Liver (tissue), 9 donors: Measurements from ENCODE around the gene SLC44A1. TPM values are rescaled to one million over a fixed set of nuclear protein-coding genes. Genes with fewer than 3 reads are reported as not detected.

Source experiments
- DNase-seq: peaks from one replicate; pipeline ENCODE4 v3.0.0-alpha.2; 2017; ENCODE audit warnings: low spot score
- H3K27ac ChIP-seq, 2 donors: one replicate each; pipeline ENCODE4 v1.7.0; 2013; ENCODE audit warnings: inconsistent platforms in 2 of 2, low read length in 2 of 2, control low read depth in 1 of 2, low read depth in 1 of 2, mild to moderate bottlenecking in 1 of 2
- H3K27me3 ChIP-seq, 4 donors: one replicate each; pipeline versions ENCODE4 v1.6.1 to v1.7.0; 2013; ENCODE audit warnings: low read length in 3 of 4, inconsistent platforms in 1 of 4, mild to moderate bottlenecking in 1 of 4, moderate library complexity in 1 of 4; ENCODE audit not compliant: control insufficient read depth in 4 of 4, insufficient read depth in 4 of 4
- H3K36me3 ChIP-seq, 4 donors: one replicate each; pipeline versions ENCODE4 v1.6.1 to v1.7.0; 2013; ENCODE audit warnings: low read length in 3 of 4, mild to moderate bottlenecking in 3 of 4, low read depth in 1 of 4, moderate library complexity in 1 of 4; ENCODE audit not compliant: control insufficient read depth in 4 of 4, insufficient read depth in 3 of 4
- H3K4me1 ChIP-seq, 4 donors: one replicate each; pipeline versions ENCODE4 v1.6.1 to v1.7.0; 2013; ENCODE audit warnings: low read length in 3 of 4, mild to moderate bottlenecking in 3 of 4, moderate library complexity in 1 of 4; ENCODE audit not compliant: control insufficient read depth in 4 of 4, insufficient read depth in 4 of 4
- H3K4me3 ChIP-seq, 3 donors: one replicate each; pipeline versions ENCODE4 v1.6.1 to v1.7.0; 2013; ENCODE audit warnings: low read length in 3 of 3, control low read depth in 1 of 3, low read depth in 1 of 3, mild to moderate bottlenecking in 1 of 3
- H3K9ac ChIP-seq, 2 donors: one replicate each; pipeline ENCODE4 v1.7.0; 2013; ENCODE audit warnings: low read length in 2 of 2, mild to moderate bottlenecking in 2 of 2, moderate library complexity in 2 of 2, control low read depth in 1 of 2, low read depth in 1 of 2
- H3K9me3 ChIP-seq, 4 donors: one replicate each; pipeline versions ENCODE4 v1.6.1 to v1.7.0; 2013; ENCODE audit warnings: low read length in 3 of 4; ENCODE audit not compliant: control insufficient read depth in 4 of 4
- ATF3 ChIP-seq: IDR thresholded peaks from 2 replicates; pipeline ENCODE4 v1.6.1; 2016; ENCODE audit warnings: antibody characterized with exemption
- CTCF ChIP-seq: fragments of 150-350 bp; IDR thresholded peaks from 2 replicates; pipeline ENCODE4 v1.5.1; 2017; ENCODE audit warnings: improper control_type of control experiment, low read depth, low read length; ENCODE audit not compliant: missing input control
- EGR1 ChIP-seq, 2 donors: IDR thresholded peaks; 2 replicates each; pipeline ENCODE4 v1.6.1; 2016 to 2018; ENCODE audit warnings: antibody characterized with exemption in 2 of 2, low read depth in 2 of 2
- FOXA1 ChIP-seq: IDR thresholded peaks from 2 replicates; pipeline ENCODE4 v1.6.1; 2016; ENCODE audit warnings: antibody characterized with exemption
- FOXA2 ChIP-seq: IDR thresholded peaks from 2 replicates; pipeline ENCODE4 v1.6.1; 2016; ENCODE audit warnings: antibody characterized with exemption
- GABPA ChIP-seq, 2 donors: IDR thresholded peaks in 1 of 2; conservative IDR thresholded peaks in 1 of 2; 2 replicates each; pipeline ENCODE4 v1.6.1; 2016; ENCODE audit warnings: antibody characterized with exemption in 2 of 2, mild to moderate bottlenecking in 1 of 2, moderate library complexity in 1 of 2
- HNF4A ChIP-seq, 2 donors: conservative IDR thresholded peaks; 2 replicates each; pipeline ENCODE4 v1.6.1; 2016; ENCODE audit warnings: antibody characterized with exemption in 2 of 2, mild to moderate bottlenecking in 2 of 2
- HNF4G ChIP-seq: IDR thresholded peaks from 2 replicates; pipeline ENCODE4 v1.6.1; 2016; ENCODE audit warnings: antibody characterized with exemption
- JUND ChIP-seq, 2 donors: IDR thresholded peaks; 2 replicates each; pipeline ENCODE4 v1.6.1; 2016; ENCODE audit warnings: antibody characterized with exemption in 2 of 2
- MAX ChIP-seq: IDR thresholded peaks from 2 replicates; pipeline ENCODE4 v1.6.1; 2016; ENCODE audit warnings: antibody characterized with exemption
- NR2F2 ChIP-seq: IDR thresholded peaks from 2 replicates; pipeline ENCODE4 v1.6.1; 2016; ENCODE audit warnings: antibody characterized with exemption
- RAD21 ChIP-seq, 2 donors: IDR thresholded peaks; 2 replicates each; pipeline ENCODE4 v1.6.1; 2016; ENCODE audit warnings: antibody characterized with exemption in 2 of 2, mild to moderate bottlenecking in 2 of 2
- REST ChIP-seq: IDR thresholded peaks from 2 replicates; pipeline ENCODE4 v1.6.1; 2016; ENCODE audit warnings: antibody characterized with exemption, mild to moderate bottlenecking
- RXRA ChIP-seq, 2 donors: IDR thresholded peaks; 2 replicates each; pipeline ENCODE4 v1.6.1; 2017 to 2018; ENCODE audit warnings: antibody characterized with exemption in 2 of 2, mild to moderate bottlenecking in 1 of 2
- SP1 ChIP-seq: IDR thresholded peaks from 2 replicates; pipeline ENCODE4 v1.6.1; 2018; ENCODE audit warnings: antibody characterized with exemption, mild to moderate bottlenecking
- TAF1 ChIP-seq: conservative IDR thresholded peaks from 2 replicates; pipeline ENCODE4 v1.6.1; 2016; ENCODE audit warnings: antibody characterized with exemption, mild to moderate bottlenecking
- YY1 ChIP-seq: IDR thresholded peaks from 2 replicates; pipeline ENCODE4 v1.6.1; 2016; ENCODE audit warnings: antibody characterized with exemption, mild to moderate bottlenecking
- ZBTB33 ChIP-seq: IDR thresholded peaks from 2 replicates; pipeline ENCODE4 v1.6.1; 2016; ENCODE audit warnings: antibody characterized with exemption
- WGBS: extraction: QIAGEN DNeasy Blood & Tissue Kit; methylation state at CpG from one replicate; pipeline ENCODE4 v1.1.7; 2013; 5-methylcytosine and 5-hydroxymethylcytosine counted together
- polyA plus RNA-seq, 2 donors: library from polyadenylated mRNA; stranded (reverse) in 1 of 2; unstranded in 1 of 2; fragments of 200-250 nt in 1 of 2; fragments of >200 nt in 1 of 2; fragmentation: Nextera tagmentation in 1 of 2; extraction: Ambion mirVana in 1 of 2; gene quantifications; one replicate each; pipeline versions ENCODE4 v1.2.1 to v1.2.3, GENCODE V29; 2013 to 2015
- total RNA-seq, 2 donors: library from RNA; depleted of rRNA; stranded (reverse); fragments of >200 nt; gene quantifications; one replicate each; pipeline ENCODE4 v1.2.3, GENCODE V29; 2014
- donor health status: healthy.
- donor health status: healthy.
- donor health status: healthy.
- donor health status: healthy.
- donor health status: healthy.

SLC44A1 gene
- total and polyA plus RNA-seq, 4 donors = 18.1 to 73.1 (median 53.1) TPM

GRCh38 chr9:105282870-105283621 lies 38.6 kb downstream of the SLC44A1 start:
- no peak for DNase-seq
- 64% methylated on average over 7 of the region's 7 CpGs for WGBS
- H3K27me3 ChIP-seq = no peaks in the 10 kb centered on the region
- H3K36me3 ChIP-seq = no peaks in the 10 kb centered on the region
- no peak for TF ChIP-seq TAF1
- no peak for TF ChIP-seq REST
- peak; percentile 63 to 80 for TF ChIP-seq HNF4A (conservative IDR thresholded peaks at IDR 0.05)
- peak; percentile 32 for TF ChIP-seq HNF4G
- no peak for TF ChIP-seq NR2F2
- no peak for TF ChIP-seq YY1
- peak; percentile 53 to 60 for TF ChIP-seq RXRA (IDR thresholded peaks at IDR 0.05)
- no peaks in the 10 kb centered on the region for H3K9me3 ChIP-seq
- H3K4me3 ChIP-seq = no peak overlapping the region
- no peak overlapping the region for H3K27ac ChIP-seq
- H3K4me1 ChIP-seq = peaks cover 7 to 10% (median 8%) of the 10 kb centered on the region in 4 donors
- no peak overlapping the region for H3K9ac ChIP-seq

- Histone ChIP-seq H3K9me3 (no peaks in the 10 kb centered on the region), H3K4me3 (no peak overlapping the region), H3K27me3 (no peaks in the 10 kb centered on the region), H3K9ac (no peak overlapping the region), H3K36me3 (no peaks in the 10 kb centered on the region), H3K4me1 (peaks cover 4 to 10% (median 6%) of the 10 kb centered on the region in 4 donors), H3K27ac (no peak overlapping the region)
- 34% methylated on average over 1 of the region's 1 CpG for WGBS
- no peak for DNase-seq
- TF ChIP-seq SP1 (no peak), HNF4G (no peak), ATF3 (no peak), CTCF (no peak), JUND (IDR thresholded peaks at IDR 0.05) (no peak), ZBTB33 (no peak), EGR1 (IDR thresholded peaks at IDR 0.05; ENCODE audit: low read depth in 2 of 2) (no peak), HNF4A (conservative IDR thresholded peaks at IDR 0.05) (no peak), RXRA (IDR thresholded peaks at IDR 0.05) (no peak), FOXA1 (no peak), YY1 (no peak), TAF1 (no peak), REST (no peak), FOXA2 (no peak), MAX (no peak), GABPA (IDR thresholded peaks at IDR 0.05 in 1 of 2, conservative IDR thresholded peaks at IDR 0.05 in 1 of 2) (no peak), NR2F2 (no peak), RAD21 (IDR thresholded peaks at IDR 0.05) (no peak)
Observed at GRCh38 chr9:105283795-105284194, 39.3 kb downstream of the SLC44A1 start.
